Endothelial cell of umbilical vein (primary cell): ENCODE measurements around the gene NTMT1. TPM values are rescaled to one million over a fixed set of nuclear protein-coding genes. Genes with fewer than 3 reads are reported as not detected.

Experiments used
- BruUV-seq: library from RNA; stranded (reverse); fragments of 400-500 nt; replicated peaks from 2 replicates; lab custom pipeline; 2021; lab: Mats Ljungman, UMichigan
- CTCF ChIA-PET: fragments of 300-600, 350-600 bp; sonication (Branson Sonifier 250); formaldehyde crosslinking; loops from one replicate; lab custom pipeline; 2021; ENCODE audit warnings: antibody characterized with exemption, inconsistent platforms; lab: Charles Lee
- POLR2A ChIA-PET: fragments of 300-600, 350-600 bp; sonication (Branson Sonifier 250); formaldehyde crosslinking; loops from one replicate; lab custom pipeline; 2021; ENCODE audit warnings: antibody characterized with exemption, inconsistent platforms; lab: Charles Lee
- DNase-seq: peaks from one replicate; pipeline ENCODE4 v3.0.0-alpha.2; 2011; ENCODE audit warnings: low read depth, low spot score
- FAIRE-seq: peaks from 2 replicates; lab custom pipeline; 2011; peaks lifted over from hg19 to GRCh38; lab: Jason Lieb, UNC
- H2AFZ ChIP-seq: 2 replicates; pipeline ENCODE4 v1.6.0; 2012; ENCODE audit warnings: low read depth, low read length, control low read depth, inconsistent platforms
- H3K27ac ChIP-seq: 2 replicates; pipeline ENCODE4 v1.5.1; 2011; ENCODE audit warnings: low read depth, mild to moderate bottlenecking, control low read depth, low read length, moderate library complexity; ENCODE audit not compliant: insufficient read depth
- H3K27me3 ChIP-seq, 2 experiments: 2 replicates each; pipeline versions ENCODE4 v1.6.0 to v1.6.1; 2011; ENCODE audit warnings: low read length in 2 of 2, mixed read lengths in 1 of 2; ENCODE audit not compliant: control insufficient read depth in 2 of 2, insufficient read depth in 2 of 2
- H3K36me3 ChIP-seq, 2 experiments: 2 replicates in 1 of 2; 3 replicates in 1 of 2; pipeline ENCODE4 v1.5.1; 2011; ENCODE audit warnings: low read length in 2 of 2, mild to moderate bottlenecking in 1 of 2, moderate library complexity in 1 of 2; ENCODE audit not compliant: control insufficient read depth in 2 of 2, insufficient read depth in 2 of 2; ENCODE audit errors: extremely low read depth in 1 of 2
- H3K4me1 ChIP-seq: 3 replicates; pipeline ENCODE4 v1.5.1; 2011; ENCODE audit warnings: mild to moderate bottlenecking, low read length; ENCODE audit not compliant: control insufficient read depth, insufficient read depth; ENCODE audit errors: extremely low read depth
- H3K4me2 ChIP-seq: 2 replicates; pipeline ENCODE4 v1.6.1; 2011; ENCODE audit warnings: low read length, control low read depth, mixed read lengths; ENCODE audit not compliant: insufficient read depth
- H3K4me3 ChIP-seq, 3 experiments: fragments of 200-600 bp in 1 of 3; sonication (generic), shearing (Covaris generic) in 1 of 3; replicated peaks in 1 of 3; 2 replicates each; pipeline ENCODE4 v1.5.1; 2011 to 2016; ENCODE audit warnings: control low read depth in 3 of 3, low read length in 3 of 3, mild to moderate bottlenecking in 2 of 3, inconsistent platforms in 1 of 3, low read depth in 1 of 3, moderate library complexity in 1 of 3; ENCODE audit not compliant: insufficient read depth in 1 of 3
- H3K79me2 ChIP-seq: 2 replicates; pipeline ENCODE4 v1.6.0; 2012; ENCODE audit warnings: low read length, inconsistent platforms; ENCODE audit not compliant: control insufficient read depth, insufficient read depth
- H3K9ac ChIP-seq: replicated peaks from 2 replicates; pipeline ENCODE3; 2011; ENCODE audit warnings: low read length, control low read depth; ENCODE audit not compliant: insufficient read depth; ENCODE audit errors: extremely low read depth
- H3K9me1 ChIP-seq: replicated peaks from 3 replicates; pipeline ENCODE4 v1.6.0; 2011; ENCODE audit warnings: mild to moderate bottlenecking, low read length; ENCODE audit not compliant: control insufficient read depth, insufficient read depth; ENCODE audit errors: extremely low read depth
- H3K9me3 ChIP-seq: replicated peaks from 2 replicates; pipeline ENCODE4 v1.5.1; 2012; ENCODE audit warnings: low read length, inconsistent platforms; ENCODE audit not compliant: control insufficient read depth, insufficient read depth
- H4K20me1 ChIP-seq: replicated peaks from 2 replicates; pipeline ENCODE3; 2011; ENCODE audit warnings: mild to moderate bottlenecking, low read length; ENCODE audit not compliant: control insufficient read depth, insufficient read depth; ENCODE audit errors: extremely low read depth
- CTCF ChIP-seq, 2 donors: IDR thresholded peaks; 1 replicate in 1 of 2; 2 replicates in 1 of 2; pipeline ENCODE4 v1.5.1; 2011; ENCODE audit warnings: low read length in 2 of 2, mild to moderate bottlenecking in 2 of 2, moderate library complexity in 2 of 2, control low read depth in 1 of 2, inconsistent platforms in 1 of 2, low read depth in 1 of 2; ENCODE audit not compliant: insufficient read depth in 1 of 2; ENCODE audit errors: extremely low read depth in 1 of 2
- EZH2 ChIP-seq: IDR thresholded peaks from 2 replicates; pipeline ENCODE4 v1.6.1; 2012; ENCODE audit warnings: borderline replicate concordance, low read depth, mild to moderate bottlenecking, moderate library complexity, low read length, inconsistent platforms; ENCODE audit not compliant: severe bottlenecking
- FOS ChIP-seq: IDR thresholded peaks from 2 replicates; pipeline ENCODE4 v1.6.1; 2011; ENCODE audit warnings: mild to moderate bottlenecking, low read length, moderate library complexity, borderline replicate concordance; ENCODE audit not compliant: insufficient read depth
- GATA2 ChIP-seq: IDR thresholded peaks from 2 replicates; pipeline ENCODE4 v1.7.0; 2011; ENCODE audit warnings: low read depth, mild to moderate bottlenecking, moderate library complexity, mixed read lengths, low read length; ENCODE audit not compliant: insufficient read length, insufficient read depth
- JUN ChIP-seq: IDR thresholded peaks from 2 replicates; pipeline ENCODE4 v1.6.1; 2011; ENCODE audit warnings: borderline replicate concordance, low read depth; ENCODE audit not compliant: insufficient read length, insufficient read depth
- MAX ChIP-seq: IDR thresholded peaks from 2 replicates; pipeline ENCODE4 v1.6.1; 2011; ENCODE audit not compliant: insufficient read depth, insufficient read length
- MYC ChIP-seq: IDR thresholded peaks from one replicate; pipeline ENCODE4 v1.6.1; 2011; ENCODE audit warnings: mild to moderate bottlenecking, low read depth, low read length
- POLR2A ChIP-seq: IDR thresholded peaks from 2 replicates; pipeline ENCODE4 v1.6.1; 2012; ENCODE audit warnings: low read depth, mild to moderate bottlenecking, control low read depth, low read length
- POLR2AphosphoS5 ChIP-seq: IDR thresholded peaks from 2 replicates; pipeline ENCODE4 v1.6.1; 2012; ENCODE audit warnings: low read depth, mild to moderate bottlenecking, control low read depth, low read length, moderate library complexity; ENCODE audit not compliant: insufficient read depth
- dilution Hi-C: fragments of 300-500 bp; cut with MboI; formaldehyde crosslinking; loops from one replicate; pipeline ENCODE4 v1.15.0; 2019; ENCODE audit warnings: low sequenced_read_pairs; ENCODE audit not compliant: extremely low pct_ligation_motif_present
- intact Hi-C: fragments of 100-400 bp; cut with micrococcal nuclease; formaldehyde crosslinking; loops from one replicate; pipeline ENCODE4 v1.10.0; 2022
- polyA plus RNA-seq, 4 experiments: library from polyadenylated mRNA; depleted of rRNA in 3 of 4; stranded (reverse) in 3 of 4; unstranded in 1 of 4; fragments of >200 nt; gene quantifications; 2 replicates each; pipeline versions ENCODE4 v1.2.1 to v1.2.3, GENCODE V29; 2011 to 2012; ENCODE audit warnings: missing spikeins in 1 of 4
- total RNA-seq: library from RNA; stranded (reverse); gene quantifications from 2 replicates; pipeline ENCODE4 v1.2.3, GENCODE V29; 2021

The NTMT1 gene
- total and polyA plus RNA-seq, 2 donors (not counting 3 experiments of a cell fraction or from before 2014, with no cell fraction given) = 47.6 to 58.3 TPM

GRCh38 chr9:129609486-129610212 lies 16.3 kb upstream of the NTMT1 start:
- DNase-seq (no peak), FAIRE-seq (no peak)
- Histone ChIP-seq H2AFZ (peak overlapping the region; percentile 78), H3K4me3 (no peak overlapping the region), H3K27ac (no peak overlapping the region), H3K27me3 (peaks cover 0 to 5% of the 10 kb centered on the region in 2 experiments), H3K36me3 (no peaks in the 10 kb centered on the region), H3K9me3 (no peaks in the 10 kb centered on the region), H3K79me2 (no peaks in the 10 kb centered on the region), H3K4me2 (no peak overlapping the region), H3K9me1 (no peaks in the 10 kb centered on the region), H4K20me1 (no peaks in the 10 kb centered on the region), H3K4me1 (peaks cover 14% of the 10 kb centered on the region), H3K9ac (no peak overlapping the region)
- dilution Hi-C loops = no loop called here
- TF ChIP-seq POLR2AphosphoS5 (no peak), MYC (no peak), POLR2A (no peak), EZH2 (no peak), FOS (no peak), MAX (no peak), CTCF (IDR thresholded peaks at IDR 0.05; ENCODE audit: extremely low read depth in 1 of 2, insufficient read depth in 1 of 2, low read depth in 1 of 2, low read length in 2 of 2) (no peak), JUN (no peak), GATA2 (no peak)
- CTCF ChIA-PET = interaction anchor here (1.0 to 7.0 kb wide), 4 partner anchors 437 to 478 kb away, joined by 3 to 100 read pairs (median 18); no protein-coding TSS in a partner anchor
- POLR2A ChIA-PET = interaction anchor here (1.5 kb wide), 1 partner anchor 470 kb away, joined by 4 read pairs; no protein-coding TSS in a partner anchor
- intact Hi-C loops = loop anchor here (1.0 to 10.0 kb wide), 7 partner anchors 121 to 605 kb away; no protein-coding TSS in a partner anchor
- no TSS peak for BruUV-seq
